Osteocyte (in vitro differentiated cells): Measurements from ENCODE around the gene RAB36. TPM values are rescaled to one million over a fixed set of nuclear protein-coding genes. Genes with fewer than 3 reads are reported as not detected.
A peak's percentile ranks its signal among the peaks of the same experiment; 100 is the strongest.

Experiments used
- DNase-seq: peaks from one replicate; pipeline ENCODE4 v3.0.0; 2021; ENCODE audit warnings: mixed read lengths; ENCODE audit not compliant: unreplicated experiment; ENCODE audit errors: extremely low spot score
- H3K27ac Mint-ChIP-seq: one replicate; pipeline ENCODE4 v1.8.0; 2021; ENCODE audit warnings: mild to moderate bottlenecking, mixed read lengths; ENCODE audit not compliant: unreplicated experiment
- H3K27me3 Mint-ChIP-seq: one replicate; pipeline ENCODE4 v1.8.0; 2021; ENCODE audit warnings: mixed read lengths; ENCODE audit not compliant: unreplicated experiment
- H3K36me3 Mint-ChIP-seq: one replicate; pipeline ENCODE4 v1.8.0; 2021; ENCODE audit warnings: mixed read lengths; ENCODE audit not compliant: unreplicated experiment
- H3K4me1 Mint-ChIP-seq: one replicate; pipeline ENCODE4 v1.8.0; 2021; ENCODE audit warnings: mixed read lengths; ENCODE audit not compliant: unreplicated experiment
- H3K4me3 Mint-ChIP-seq: one replicate; pipeline ENCODE4 v1.8.0; 2021; ENCODE audit warnings: mild to moderate bottlenecking, moderate library complexity, mixed read lengths; ENCODE audit not compliant: unreplicated experiment
- H3K9me3 Mint-ChIP-seq: one replicate; pipeline ENCODE4 v1.8.0; 2021; ENCODE audit warnings: mixed read lengths; ENCODE audit not compliant: unreplicated experiment
- CTCF ChIP-seq: fragments of 200-600 bp; sonication (generic); IDR thresholded peaks from 2 replicates; pipeline ENCODE4 v1.5.0; 2021; ENCODE audit warnings: antibody characterized with exemption, mild to moderate bottlenecking, moderate library complexity
- total RNA-seq: library from RNA; stranded (reverse); gene quantifications from 2 replicates; pipeline ENCODE4 v1.2.1, GENCODE V29; 2021

The RAB36 gene
- total RNA-seq, 1 donor from 2014 or later: 4.8 TPM

GRCh38 chr22:23193882-23194281 lies 48.6 kb downstream of the RAB36 start:
- H3K4me3 Mint-ChIP-seq: no peak overlapping the region
- H3K36me3 Mint-ChIP-seq: no peaks in the 10 kb centered on the region
- no peaks in the 10 kb centered on the region for H3K27me3 Mint-ChIP-seq
- H3K27ac Mint-ChIP-seq: peak overlapping the region; percentile 50
- H3K9me3 Mint-ChIP-seq: no peaks in the 10 kb centered on the region
- H3K4me1 Mint-ChIP-seq: peaks cover 12% of the 10 kb centered on the region
- TF ChIP-seq CTCF: no peak
- DNase-seq: no peak

DNA sequence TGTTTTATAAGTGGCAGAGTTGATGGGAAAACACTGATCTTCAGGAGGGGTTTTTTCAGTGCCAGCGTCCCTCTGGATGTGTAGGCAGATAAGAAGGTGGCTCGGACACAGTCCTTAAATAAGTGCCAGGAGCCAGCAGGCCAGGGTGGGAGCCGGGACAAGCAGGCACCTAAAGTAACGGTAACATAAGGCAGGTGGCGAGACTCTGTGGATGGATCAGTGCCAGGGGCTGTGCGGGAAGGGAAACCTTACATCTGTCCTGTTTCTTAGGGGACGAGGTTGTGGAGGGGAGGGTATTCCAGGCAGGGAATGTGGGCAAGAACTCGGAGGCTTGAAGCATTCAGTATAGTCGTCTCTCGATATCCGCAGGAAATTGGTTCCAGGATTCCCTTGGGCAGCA lies 50.9 kb downstream of the RAB36 start:
- peaks cover 19% of the 10 kb centered on the region for H3K4me1 Mint-ChIP-seq
- no peak overlapping the region for H3K4me3 Mint-ChIP-seq
- no peak overlapping the region for H3K27ac Mint-ChIP-seq
- no peaks in the 10 kb centered on the region for H3K27me3 Mint-ChIP-seq
- H3K36me3 Mint-ChIP-seq: no peaks in the 10 kb centered on the region
- TF ChIP-seq CTCF: no peak
- DNase-seq: no peak
- no peaks in the 10 kb centered on the region for H3K9me3 Mint-ChIP-seq

- H3K27me3 Mint-ChIP-seq: no peaks in the 10 kb centered on the region
- no peaks in the 10 kb centered on the region for H3K36me3 Mint-ChIP-seq
- no peaks in the 10 kb centered on the region for H3K9me3 Mint-ChIP-seq
- DNase-seq: no peak
- no peak overlapping the region for H3K27ac Mint-ChIP-seq
- peaks cover 21% of the 10 kb centered on the region for H3K4me1 Mint-ChIP-seq
- no peak for TF ChIP-seq CTCF
- no peak overlapping the region for H3K4me3 Mint-ChIP-seq
Measured at GRCh38 chr22:23197836-23198235, 52.6 kb downstream of the RAB36 start.

GRCh38 chr22:23199159-23199558 lies 53.9 kb downstream of the RAB36 start:
- H3K4me1 Mint-ChIP-seq: peaks cover 12% of the 10 kb centered on the region
- H3K9me3 Mint-ChIP-seq: no peaks in the 10 kb centered on the region
- no peak for DNase-seq
- H3K36me3 Mint-ChIP-seq: peaks cover 8% of the 10 kb centered on the region
- H3K4me3 Mint-ChIP-seq: no peak overlapping the region
- H3K27ac Mint-ChIP-seq: no peak overlapping the region
- no peak for TF ChIP-seq CTCF
- no peaks in the 10 kb centered on the region for H3K27me3 Mint-ChIP-seq

- TF ChIP-seq CTCF: no peak
- Mint-ChIP-seq H3K27me3 (no peaks in the 10 kb centered on the region), H3K9me3 (no peaks in the 10 kb centered on the region), H3K27ac (no peak overlapping the region), H3K4me1 (peaks cover 12% of the 10 kb centered on the region), H3K36me3 (peaks cover 10% of the 10 kb centered on the region), H3K4me3 (no peak overlapping the region)
- DNase-seq: no peak
Measured at GRCh38 chr22:23200898-23201297, 55.6 kb downstream of the RAB36 start.
